Measurements from ENCODE around the gene ATG2B.

DNA sequence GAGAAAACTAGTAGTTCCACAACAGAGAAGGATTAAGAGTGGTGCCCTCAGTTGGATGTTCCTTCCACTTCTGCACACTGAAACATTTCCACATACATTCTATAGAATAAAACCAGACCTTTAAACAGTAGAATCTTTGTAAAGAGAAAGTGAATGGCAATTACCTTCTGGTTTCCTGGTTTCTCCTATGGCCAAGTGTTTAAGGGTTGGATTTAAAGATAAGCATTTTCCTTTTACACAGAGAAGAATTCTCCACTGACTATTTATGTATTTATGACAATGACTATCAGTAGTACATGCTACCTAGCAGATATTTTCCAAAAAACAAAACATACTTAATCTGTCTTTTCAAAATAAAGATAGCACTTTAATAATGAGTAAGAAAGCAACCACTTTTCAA, 3.2 kb downstream of the ATG2B start:
- TF ChIP-seq ZBTB1 (CRISPR knock-in tag; IDR thresholded peaks at IDR 0.05; ENCODE audit: borderline replicate concordance, low read depth) (no peak), CBX5 (IDR thresholded peaks at IDR 0.05; ENCODE audit: borderline replicate concordance, low read depth) (no peak), ILF3 (IDR thresholded peaks at IDR 0.05; ENCODE audit: borderline replicate concordance) (no peak), EZH2 (IDR thresholded peaks at IDR 0.05; ENCODE audit: borderline replicate concordance, low read depth, low read length) (no peak), JUN (IDR thresholded peaks at IDR 0.05; ENCODE audit: borderline replicate concordance, low read depth, low read length) (no peak), JUN (CRISPR knock-in tag; IDR thresholded peaks at IDR 0.05; ENCODE audit: borderline replicate concordance) (no peak), ZNF133 (CRISPR knock-in tag; IDR thresholded peaks at IDR 0.05) (no peak)
- TF ChIP-seq, protein P1, sequence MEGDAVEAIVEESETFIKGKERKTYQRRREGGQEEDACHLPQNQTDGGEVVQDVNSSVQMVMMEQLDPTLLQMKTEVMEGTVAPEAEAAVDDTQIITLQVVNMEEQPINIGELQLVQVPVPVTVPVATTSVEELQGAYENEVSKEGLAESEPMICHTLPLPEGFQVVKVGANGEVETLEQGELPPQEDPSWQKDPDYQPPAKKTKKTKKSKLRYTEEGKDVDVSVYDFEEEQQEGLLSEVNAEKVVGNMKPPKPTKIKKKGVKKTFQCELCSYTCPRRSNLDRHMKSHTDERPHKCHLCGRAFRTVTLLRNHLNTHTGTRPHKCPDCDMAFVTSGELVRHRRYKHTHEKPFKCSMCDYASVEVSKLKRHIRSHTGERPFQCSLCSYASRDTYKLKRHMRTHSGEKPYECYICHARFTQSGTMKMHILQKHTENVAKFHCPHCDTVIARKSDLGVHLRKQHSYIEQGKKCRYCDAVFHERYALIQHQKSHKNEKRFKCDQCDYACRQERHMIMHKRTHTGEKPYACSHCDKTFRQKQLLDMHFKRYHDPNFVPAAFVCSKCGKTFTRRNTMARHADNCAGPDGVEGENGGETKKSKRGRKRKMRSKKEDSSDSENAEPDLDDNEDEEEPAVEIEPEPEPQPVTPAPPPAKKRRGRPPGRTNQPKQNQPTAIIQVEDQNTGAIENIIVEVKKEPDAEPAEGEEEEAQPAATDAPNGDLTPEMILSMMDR (IDR thresholded peaks at IDR 0.05 in 2 of 3, conservative IDR thresholded peaks at IDR 0.05 in 1 of 3; ENCODE audit: insufficient read depth in 2 of 3, low read depth in 1 of 3, low read length in 3 of 3) = no peak
